ENCODE results near the gene CALD1. TPM values are rescaled to one million over a fixed set of nuclear protein-coding genes. Genes with fewer than 3 reads are reported as not detected.

Gene CALD1
- total and polyA plus RNA-seq, 4 donors = 48.0 to 226 (median 95.2) TPM

- no peak overlapping the region for H3K9ac ChIP-seq (ENCODE audit: low read depth in 1 of 2, low read length in 2 of 2)
- no peaks in the 10 kb centered on the region for H3K27me3 ChIP-seq (ENCODE audit: control insufficient read depth in 4 of 4, insufficient read depth in 4 of 4, low read length in 3 of 4)
- DNase-seq (ENCODE audit: low spot score) = no peak
- H3K4me3 ChIP-seq (ENCODE audit: low read depth in 1 of 3, low read length in 3 of 3) = no peak overlapping the region
- 69% methylated on average over 5 of the region's 5 CpGs for WGBS
- no peaks in the 10 kb centered on the region for H3K36me3 ChIP-seq (ENCODE audit: control insufficient read depth in 4 of 4, insufficient read depth in 3 of 4, low read depth in 1 of 4, low read length in 3 of 4)
- H3K4me1 ChIP-seq (ENCODE audit: control insufficient read depth in 4 of 4, insufficient read depth in 4 of 4, low read length in 3 of 4) = no peaks in the 10 kb centered on the region
- H3K9me3 ChIP-seq (ENCODE audit: control insufficient read depth in 4 of 4, low read length in 3 of 4) = no peaks in the 10 kb centered on the region
- TF ChIP-seq ZBTB33 (IDR thresholded peaks at IDR 0.05) (no peak), GABPA (IDR thresholded peaks at IDR 0.05 in 1 of 2, conservative IDR thresholded peaks at IDR 0.05 in 1 of 2) (no peak), REST (IDR thresholded peaks at IDR 0.05) (no peak)
- H3K27ac ChIP-seq (ENCODE audit: low read depth in 1 of 2, low read length in 2 of 2) = no peak overlapping the region
Measured at GRCh38 chr7:134799377-134799776, 19.9 kb downstream of the CALD1 start.

GRCh38 chr7:134802762-134803161 lies 23.3 kb downstream of the CALD1 start:
- TF ChIP-seq NR2F2 (IDR thresholded peaks at IDR 0.05) = no peak
- no peak for TF ChIP-seq RXRA (IDR thresholded peaks at IDR 0.05)
- TF ChIP-seq, protein P1, sequence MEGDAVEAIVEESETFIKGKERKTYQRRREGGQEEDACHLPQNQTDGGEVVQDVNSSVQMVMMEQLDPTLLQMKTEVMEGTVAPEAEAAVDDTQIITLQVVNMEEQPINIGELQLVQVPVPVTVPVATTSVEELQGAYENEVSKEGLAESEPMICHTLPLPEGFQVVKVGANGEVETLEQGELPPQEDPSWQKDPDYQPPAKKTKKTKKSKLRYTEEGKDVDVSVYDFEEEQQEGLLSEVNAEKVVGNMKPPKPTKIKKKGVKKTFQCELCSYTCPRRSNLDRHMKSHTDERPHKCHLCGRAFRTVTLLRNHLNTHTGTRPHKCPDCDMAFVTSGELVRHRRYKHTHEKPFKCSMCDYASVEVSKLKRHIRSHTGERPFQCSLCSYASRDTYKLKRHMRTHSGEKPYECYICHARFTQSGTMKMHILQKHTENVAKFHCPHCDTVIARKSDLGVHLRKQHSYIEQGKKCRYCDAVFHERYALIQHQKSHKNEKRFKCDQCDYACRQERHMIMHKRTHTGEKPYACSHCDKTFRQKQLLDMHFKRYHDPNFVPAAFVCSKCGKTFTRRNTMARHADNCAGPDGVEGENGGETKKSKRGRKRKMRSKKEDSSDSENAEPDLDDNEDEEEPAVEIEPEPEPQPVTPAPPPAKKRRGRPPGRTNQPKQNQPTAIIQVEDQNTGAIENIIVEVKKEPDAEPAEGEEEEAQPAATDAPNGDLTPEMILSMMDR (IDR thresholded peaks at IDR 0.05; ENCODE audit: low read depth, low read length, missing input control) = no peak
- TF ChIP-seq JUND (IDR thresholded peaks at IDR 0.05) = no peak
- TF ChIP-seq, protein P2, sequence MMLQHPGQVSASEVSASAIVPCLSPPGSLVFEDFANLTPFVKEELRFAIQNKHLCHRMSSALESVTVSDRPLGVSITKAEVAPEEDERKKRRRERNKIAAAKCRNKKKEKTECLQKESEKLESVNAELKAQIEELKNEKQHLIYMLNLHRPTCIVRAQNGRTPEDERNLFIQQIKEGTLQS (IDR thresholded peaks at IDR 0.05) = no peak
- Histone ChIP-seq H3K27ac (ENCODE audit: low read depth in 1 of 2, low read length in 2 of 2) (no peak overlapping the region), H3K4me3 (ENCODE audit: low read depth in 1 of 3, low read length in 3 of 3) (no peak overlapping the region), H3K4me1 (ENCODE audit: control insufficient read depth in 4 of 4, insufficient read depth in 4 of 4, low read length in 3 of 4) (no peaks in the 10 kb centered on the region), H3K36me3 (ENCODE audit: control insufficient read depth in 4 of 4, insufficient read depth in 3 of 4, low read depth in 1 of 4, low read length in 3 of 4) (no peaks in the 10 kb centered on the region), H3K27me3 (ENCODE audit: control insufficient read depth in 4 of 4, insufficient read depth in 4 of 4, low read length in 3 of 4) (no peaks in the 10 kb centered on the region), H3K9me3 (ENCODE audit: control insufficient read depth in 4 of 4, low read length in 3 of 4) (no peaks in the 10 kb centered on the region), H3K9ac (ENCODE audit: low read depth in 1 of 2, low read length in 2 of 2) (no peak overlapping the region)
- 72% methylated on average over 4 of the region's 4 CpGs for WGBS
- DNase-seq (ENCODE audit: low spot score) = no peak

- DNase-seq (ENCODE audit: low spot score) = no peak
- H3K9me3 ChIP-seq (ENCODE audit: control insufficient read depth in 4 of 4, low read length in 3 of 4) = no peaks in the 10 kb centered on the region
- TF ChIP-seq, protein P3, sequence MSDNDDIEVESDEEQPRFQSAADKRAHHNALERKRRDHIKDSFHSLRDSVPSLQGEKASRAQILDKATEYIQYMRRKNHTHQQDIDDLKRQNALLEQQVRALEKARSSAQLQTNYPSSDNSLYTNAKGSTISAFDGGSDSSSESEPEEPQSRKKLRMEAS (IDR thresholded peaks at IDR 0.05) = peak; percentile 9
- no peak for TF ChIP-seq JUND (IDR thresholded peaks at IDR 0.05)
- no peak overlapping the region for H3K9ac ChIP-seq (ENCODE audit: low read depth in 1 of 2, low read length in 2 of 2)
- no peaks in the 10 kb centered on the region for H3K36me3 ChIP-seq (ENCODE audit: control insufficient read depth in 4 of 4, insufficient read depth in 3 of 4, low read depth in 1 of 4, low read length in 3 of 4)
- H3K27me3 ChIP-seq (ENCODE audit: control insufficient read depth in 4 of 4, insufficient read depth in 4 of 4, low read length in 3 of 4) = no peaks in the 10 kb centered on the region
- no peak overlapping the region for H3K27ac ChIP-seq (ENCODE audit: low read depth in 1 of 2, low read length in 2 of 2)
- WGBS = 74% methylated on average over 2 of the region's 2 CpGs
- H3K4me3 ChIP-seq (ENCODE audit: low read depth in 1 of 3, low read length in 3 of 3) = no peak overlapping the region
- no peaks in the 10 kb centered on the region for H3K4me1 ChIP-seq (ENCODE audit: control insufficient read depth in 4 of 4, insufficient read depth in 4 of 4, low read length in 3 of 4)
Measured at GRCh38 chr7:134804351-134804750, 24.9 kb downstream of the CALD1 start.
